IMR-90 (cell line): Measurements from ENCODE around the gene TENM3. TPM values are rescaled to one million over a fixed set of nuclear protein-coding genes. Genes with fewer than 3 reads are reported as not detected.
A peak's percentile ranks its signal among the peaks of the same experiment; 100 is the strongest.

Source experiments
- ATAC-seq: fragments of 200-7000 bp; cut with Tn5 transposase; 2 replicates; pipeline ENCODE4 v1.9.1; 2020; ENCODE audit warnings: low read depth, mild to moderate bottlenecking, moderate library complexity
- BruUV-seq: library from RNA; stranded (reverse); fragments of 400-500 nt; replicated peaks from 2 replicates; lab custom pipeline; 2021; lab: Mats Ljungman, UMichigan
- CTCF ChIA-PET: fragments of 300-600 bp; formaldehyde crosslinking; extraction: SDS; loops from one replicate; lab custom pipeline; 2021; ENCODE audit warnings: antibody characterized with exemption; lab: Yijun Ruan, JAX
- POLR2A ChIA-PET: fragments of 300-600 bp; sonication (Branson Sonifier 250); formaldehyde crosslinking; loops from one replicate; lab custom pipeline; 2022; ENCODE audit warnings: antibody characterized with exemption; ENCODE audit not compliant: unreplicated experiment; lab: Charles Lee
- DNase-seq: peaks from one replicate; pipeline ENCODE4 v3.0.0; 2013
- H2AFZ ChIP-seq: replicated peaks from 2 replicates; pipeline ENCODE3; 2013; ENCODE audit warnings: low read length, mild to moderate bottlenecking; ENCODE audit not compliant: poor library complexity
- H2AK5ac ChIP-seq: 2 replicates; pipeline ENCODE4 v1.6.1; 2013; ENCODE audit warnings: low read depth, low read length, inconsistent platforms
- H2AK9ac ChIP-seq: replicated peaks from 2 replicates; pipeline ENCODE3; 2013; ENCODE audit warnings: mild to moderate bottlenecking, low read depth, low read length, moderate library complexity; ENCODE audit not compliant: poor library complexity
- H2BK120ac ChIP-seq: 2 replicates; pipeline ENCODE4 v1.6.1; 2013; ENCODE audit warnings: low read depth, low read length, inconsistent platforms
- H2BK15ac ChIP-seq: 3 replicates; pipeline ENCODE4 v1.6.1; 2013; ENCODE audit warnings: low read depth, low read length, inconsistent platforms
- H2BK20ac ChIP-seq: 2 replicates; pipeline ENCODE4 v1.6.1; 2013; ENCODE audit warnings: low read depth, mild to moderate bottlenecking, inconsistent platforms, low read length, moderate library complexity
- H2BK5ac ChIP-seq: 2 replicates; pipeline ENCODE4 v1.6.1; 2013; ENCODE audit warnings: mild to moderate bottlenecking, low read depth, low read length, inconsistent platforms; ENCODE audit not compliant: poor library complexity, severe bottlenecking
- H3K14ac ChIP-seq: replicated peaks from 2 replicates; pipeline ENCODE4 v1.6.1; 2013; ENCODE audit warnings: low read depth, low read length, inconsistent platforms
- H3K18ac ChIP-seq: 2 replicates; pipeline ENCODE4 v1.6.1; 2013; ENCODE audit warnings: low read depth, low read length, control low read depth
- H3K23ac ChIP-seq: 2 replicates; pipeline ENCODE4 v1.6.1; 2013; ENCODE audit warnings: low read depth, low read length, inconsistent platforms
- H3K27ac ChIP-seq: 2 replicates; pipeline ENCODE4 v1.5.1; 2013; ENCODE audit warnings: mild to moderate bottlenecking, control low read depth, low read length; ENCODE audit not compliant: insufficient read depth
- H3K27me3 ChIP-seq: 2 replicates; pipeline ENCODE4 v1.6.1; 2013; ENCODE audit warnings: low read length; ENCODE audit not compliant: control insufficient read depth, insufficient read depth
- H3K36me3 ChIP-seq: 2 replicates; pipeline ENCODE4 v1.6.1; 2013; ENCODE audit warnings: low read length, mixed read lengths; ENCODE audit not compliant: control insufficient read depth, insufficient read depth
- H3K4ac ChIP-seq: 2 replicates; pipeline ENCODE4 v1.6.1; 2013; ENCODE audit warnings: low read depth, low read length, inconsistent platforms
- H3K4me1 ChIP-seq: 2 replicates; pipeline ENCODE4 v1.6.1; 2013; ENCODE audit warnings: low read length, mixed read lengths; ENCODE audit not compliant: control insufficient read depth, insufficient read depth
- H3K4me2 ChIP-seq: 2 replicates; pipeline ENCODE4 v1.6.1; 2013; ENCODE audit warnings: low read depth, mild to moderate bottlenecking, control low read depth, low read length, moderate library complexity
- H3K4me3 ChIP-seq: 2 replicates; pipeline ENCODE4 v1.5.1; 2013; ENCODE audit warnings: low read depth, mild to moderate bottlenecking, control low read depth, low read length, moderate library complexity; ENCODE audit not compliant: insufficient read depth
- H3K56ac ChIP-seq: 2 replicates; pipeline ENCODE4 v1.6.1; 2013; ENCODE audit warnings: low read length, inconsistent platforms; ENCODE audit not compliant: insufficient read depth; ENCODE audit errors: extremely low read depth
- H3K79me1 ChIP-seq, 2 experiments: 2 replicates each; pipeline ENCODE4 v1.6.1; 2013; ENCODE audit warnings: low read length in 2 of 2, inconsistent platforms in 1 of 2, low read depth in 1 of 2
- H3K9ac ChIP-seq: 2 replicates; pipeline ENCODE4 v1.6.1; 2013; ENCODE audit warnings: low read depth, low read length, control low read depth
- H3K9me1 ChIP-seq: 2 replicates; pipeline ENCODE4 v1.6.1; 2013; ENCODE audit warnings: low read length, inconsistent platforms; ENCODE audit not compliant: insufficient read depth
- H3K9me3 ChIP-seq: 2 replicates; pipeline ENCODE4 v1.6.1; 2013; ENCODE audit warnings: low read length; ENCODE audit not compliant: control insufficient read depth, insufficient read depth
- H4K20me1 ChIP-seq: 2 replicates; pipeline ENCODE4 v1.6.1; 2013; ENCODE audit warnings: low read length, inconsistent platforms; ENCODE audit not compliant: insufficient read depth
- H4K5ac ChIP-seq: 2 replicates; pipeline ENCODE4 v1.6.1; 2013; ENCODE audit warnings: mild to moderate bottlenecking, low read depth, low read length, control low read depth
- H4K8ac ChIP-seq, 2 experiments: 2 replicates each; pipeline ENCODE4 v1.6.1; 2013; ENCODE audit warnings: low read depth in 2 of 2, low read length in 2 of 2, control low read depth in 1 of 2, inconsistent platforms in 1 of 2
- H4K91ac ChIP-seq: 2 replicates; pipeline ENCODE4 v1.6.1; 2013; ENCODE audit warnings: low read depth, low read length, inconsistent platforms; ENCODE audit not compliant: insufficient read depth
- POLR2A ChIP-seq: IDR thresholded peaks from 2 replicates; pipeline ENCODE4 v1.6.1; 2012; ENCODE audit warnings: mild to moderate bottlenecking, low read depth, low read length
- WGBS, 2 experiments: methylation state at CpG; one replicate each; pipeline versions ENCODE4 v1.1.5 to v1.1.7; 2013; ENCODE audit warnings: missing lambda C conversion rate in 2 of 2; ENCODE audit not compliant: insufficient read length in 1 of 2; ENCODE audit errors: extremely low coverage in 2 of 2; 5-methylcytosine and 5-hydroxymethylcytosine counted together
- dilution Hi-C: fragments of 300-500 bp; cut with HindIII; formaldehyde crosslinking; loops from one replicate; pipeline ENCODE4 v1.14.3; 2018; ENCODE audit warnings: low sequenced_read_pairs; ENCODE audit not compliant: unreplicated experiment
- in situ Hi-C: fragments of 300-500 bp; cut with MboI; formaldehyde crosslinking; loops from 3 replicates; pipeline ENCODE4 v1.14.3; 2019; ENCODE audit warnings: low sequenced_read_pairs, inconsistent platforms, mixed read lengths
- intact Hi-C: fragments of 100-400 bp; cut with micrococcal nuclease; formaldehyde crosslinking; loops from 2 replicates; pipeline ENCODE4 v1.10.0; 2022
- polyA plus RNA-seq, 3 experiments: library from polyadenylated mRNA; depleted of rRNA; stranded (reverse); fragments of >200 nt; gene quantifications; 2 replicates each; pipeline ENCODE4 v1.2.3, GENCODE V29; 2012; ENCODE audit warnings: low replicate concordance in 1 of 3
- total RNA-seq: library from RNA; depleted of rRNA; stranded (reverse); fragments of >200 nt; gene quantifications from 2 replicates; pipeline ENCODE4 v1.2.3, GENCODE V29; 2012

TENM3 gene
- total and polyA plus RNA-seq, 2 of the 4 experiments (the other 2 are of a cell fraction), result 29.9 to 173 TPM

- Histone ChIP-seq H3K4me1 (peaks cover 2% of the 10 kb centered on the region), H4K91ac (no peak overlapping the region)
Measured at GRCh38 chr4:182764642-182765041, 521.4 kb downstream of the TENM3 start.

More at GRCh38 chr4:182764642-182765041, 521.4 kb downstream of the TENM3 start:
- no peaks in the 10 kb centered on the region for H4K20me1 ChIP-seq
- CTCF ChIA-PET, result no interaction called here
- peak overlapping the region; percentile 20; the same call in 1 of the 2 replicates for H3K14ac ChIP-seq
- no peak for TF ChIP-seq POLR2A
- no peaks in the 10 kb centered on the region; a peak in 1 of 4 replicates for H3K79me1 ChIP-seq
- 89% methylated on average over 7 of the region's 8 CpGs; no CpG with 5 or more reads in 1 of the 2 experiments for WGBS, 2 experiments
- no peak overlapping the region for H2BK15ac ChIP-seq
- no peak overlapping the region for H4K8ac ChIP-seq
- H3K9me1 ChIP-seq, result no peaks in the 10 kb centered on the region
- H2BK5ac ChIP-seq, result no peak overlapping the region
- ATAC-seq, result no peak; the same call in 1 of the 2 replicates
- H3K27ac ChIP-seq, result no peak overlapping the region
- in situ Hi-C loops, result no loop called here
- dilution Hi-C loops, result no loop called here
- no peak overlapping the region for H3K4me3 ChIP-seq
- H2BK20ac ChIP-seq, result no peak overlapping the region
- H2BK120ac ChIP-seq, result no peak overlapping the region
- H4K5ac ChIP-seq, result no peak overlapping the region
- H3K23ac ChIP-seq, result 0 out of 2 replicates have a peak overlapping the region, but pooled peaks have one; percentile 7
- BruUV-seq, result no TSS peak
- peak overlapping the region; percentile 18 for H2AFZ ChIP-seq
- no peak overlapping the region for H3K4me2 ChIP-seq
- H3K9ac ChIP-seq, result no peak overlapping the region
- no peaks in the 10 kb centered on the region for H3K27me3 ChIP-seq
- no peak for DNase-seq
- intact Hi-C loops, result no loop called here
- no peaks in the 10 kb centered on the region for H3K36me3 ChIP-seq
- H3K9me3 ChIP-seq, result no peaks in the 10 kb centered on the region
- no peak overlapping the region for H3K56ac ChIP-seq
- no peak overlapping the region for H3K18ac ChIP-seq
- peak overlapping the region; percentile 30; the same call in 1 of the 2 replicates for H3K4ac ChIP-seq
- no peak overlapping the region for H2AK9ac ChIP-seq
- H2AK5ac ChIP-seq, result peak overlapping the region; percentile 35; the same call in 1 of the 2 replicates
- POLR2A ChIA-PET, result no interaction called here
